Calu3 (cell line): Measurements from ENCODE around the gene TMEM132D. TPM values are rescaled to one million over a fixed set of nuclear protein-coding genes. Genes with fewer than 3 reads are reported as not detected.

ENCODE experiments used
- BruUV-seq: library from RNA; stranded (reverse); fragments of 400-500 nt; replicated peaks from 2 replicates; lab custom pipeline; 2021; lab: Mats Ljungman, UMichigan
- CTCF ChIA-PET: fragments of 300-600 bp; sonication (Branson Sonifier 250); formaldehyde crosslinking; loops from one replicate; lab custom pipeline; 2022; ENCODE audit warnings: antibody characterized with exemption; lab: Charles Lee
- DNase-seq: peaks from one replicate; pipeline ENCODE4 v3.0.0; 2022
- H3K27ac Mint-ChIP-seq: one replicate; pipeline ENCODE4 v1.8.0; 2022; ENCODE audit warnings: mixed read lengths; ENCODE audit not compliant: unreplicated experiment
- H3K27me3 Mint-ChIP-seq: one replicate; pipeline ENCODE4 v1.8.0; 2022; ENCODE audit warnings: mixed read lengths; ENCODE audit not compliant: unreplicated experiment
- H3K36me3 Mint-ChIP-seq: one replicate; pipeline ENCODE4 v1.8.0; 2022; ENCODE audit warnings: mild to moderate bottlenecking, moderate library complexity, mixed read lengths; ENCODE audit not compliant: insufficient read depth, unreplicated experiment
- H3K4me1 Mint-ChIP-seq: one replicate; pipeline ENCODE4 v1.8.0; 2022; ENCODE audit warnings: mild to moderate bottlenecking, low read depth, mixed read lengths; ENCODE audit not compliant: unreplicated experiment
- H3K4me3 Mint-ChIP-seq: one replicate; pipeline ENCODE4 v1.8.0; 2022; ENCODE audit warnings: mild to moderate bottlenecking, low read depth, moderate library complexity, mixed read lengths; ENCODE audit not compliant: unreplicated experiment
- H3K9me3 Mint-ChIP-seq: one replicate; pipeline ENCODE4 v1.8.0; 2022; ENCODE audit warnings: low read depth, mixed read lengths; ENCODE audit not compliant: unreplicated experiment
- CTCF ChIP-seq: fragments of 200-600 bp; IDR thresholded peaks from one replicate; pipeline ENCODE4 v1.8.0; 2022; ENCODE audit warnings: antibody characterized with exemption; ENCODE audit not compliant: unreplicated experiment
- intact Hi-C: fragments of 100-400 bp; cut with micrococcal nuclease; formaldehyde crosslinking; loops from one replicate; pipeline ENCODE4 v1.10.0; 2022; ENCODE audit not compliant: unreplicated experiment
- total RNA-seq: library from RNA; stranded (reverse); gene quantifications from 2 replicates; pipeline ENCODE4 v1.2.3, GENCODE V29; 2022

Gene TMEM132D
- total RNA-seq, 1 experiment from 2014 or later: not detected

GRCh38 chr12:129211862-129212630 lies 691.8 kb downstream of the TMEM132D start:
- BruUV-seq: TSS peak; percentile 97
- H3K9me3 Mint-ChIP-seq: peaks cover 13% of the 10 kb centered on the region
- intact Hi-C loops: loop anchor here (10.0 kb wide), 1 partner anchor 1663 kb away; the partner anchor contains the start of gene RAN
- CTCF ChIA-PET: interaction anchor here (0.6 to 1.7 kb wide), 2 partner anchors 9 to 19 kb away, joined by 3 to 4 read pairs; no protein-coding TSS in a partner anchor
- H3K27ac Mint-ChIP-seq: peak overlapping the region; percentile 98
- TF ChIP-seq CTCF: no peak
- H3K27me3 Mint-ChIP-seq: no peaks in the 10 kb centered on the region
- peak; percentile 78 for DNase-seq
- peak overlapping the region; percentile 44 for H3K4me3 Mint-ChIP-seq
- peaks cover 19% of the 10 kb centered on the region for H3K36me3 Mint-ChIP-seq
- H3K4me1 Mint-ChIP-seq: peaks cover 48% of the 10 kb centered on the region

GRCh38 chr12:129208566-129208965 lies 695.3 kb downstream of the TMEM132D start:
- no peak overlapping the region for H3K27ac Mint-ChIP-seq
- H3K27me3 Mint-ChIP-seq: no peaks in the 10 kb centered on the region
- no TSS peak for BruUV-seq
- intact Hi-C loops: no loop called here
- TF ChIP-seq CTCF: no peak
- H3K4me3 Mint-ChIP-seq: no peak overlapping the region
- DNase-seq: no peak
- CTCF ChIA-PET: no interaction called here
- peaks cover 15% of the 10 kb centered on the region for H3K9me3 Mint-ChIP-seq
- peaks cover 18% of the 10 kb centered on the region for H3K36me3 Mint-ChIP-seq
- peaks cover 34% of the 10 kb centered on the region for H3K4me1 Mint-ChIP-seq

GRCh38 chr12:129207084-129207483 lies 696.7 kb downstream of the TMEM132D start:
- Mint-ChIP-seq H3K27ac (no peak overlapping the region), H3K36me3 (peaks cover 5% of the 10 kb centered on the region), H3K4me3 (no peak overlapping the region), H3K9me3 (peaks cover 15% of the 10 kb centered on the region), H3K4me1 (peaks cover 20% of the 10 kb centered on the region), H3K27me3 (no peaks in the 10 kb centered on the region)
- no peak for TF ChIP-seq CTCF
- BruUV-seq: no TSS peak
- DNase-seq: no peak
- CTCF ChIA-PET: no interaction called here
- intact Hi-C loops: no loop called here

GRCh38 chr12:129203456-129203855 lies 700.4 kb downstream of the TMEM132D start:
- intact Hi-C loops: no loop called here
- CTCF ChIA-PET: interaction anchor here (1.1 kb wide), 1 partner anchor 8 kb away, joined by 4 read pairs; no protein-coding TSS in a partner anchor
- DNase-seq: no peak
- H3K27me3 Mint-ChIP-seq: no peaks in the 10 kb centered on the region
- no peak for TF ChIP-seq CTCF
- no TSS peak for BruUV-seq
- peaks cover 13% of the 10 kb centered on the region for H3K9me3 Mint-ChIP-seq
- no peaks in the 10 kb centered on the region for H3K4me1 Mint-ChIP-seq
- no peaks in the 10 kb centered on the region for H3K36me3 Mint-ChIP-seq
- H3K4me3 Mint-ChIP-seq: no peak overlapping the region
- no peak overlapping the region for H3K27ac Mint-ChIP-seq
